GM19043 (cell line): ENCODE results near the gene BLMH.
"Not testable (repeated sequence)": the region's sequence is repeated elsewhere in the genome, so short reads cannot be mapped to it uniquely, and the experiment has no call there.

Experiments
- ATAC-seq: cut with Tn5 transposase; IDR thresholded peaks from one replicate; pipeline ENCODE4 v1.9.1; 2021; ENCODE audit warnings: low read depth; ENCODE audit not compliant: unreplicated experiment

BLMH gene

DNA sequence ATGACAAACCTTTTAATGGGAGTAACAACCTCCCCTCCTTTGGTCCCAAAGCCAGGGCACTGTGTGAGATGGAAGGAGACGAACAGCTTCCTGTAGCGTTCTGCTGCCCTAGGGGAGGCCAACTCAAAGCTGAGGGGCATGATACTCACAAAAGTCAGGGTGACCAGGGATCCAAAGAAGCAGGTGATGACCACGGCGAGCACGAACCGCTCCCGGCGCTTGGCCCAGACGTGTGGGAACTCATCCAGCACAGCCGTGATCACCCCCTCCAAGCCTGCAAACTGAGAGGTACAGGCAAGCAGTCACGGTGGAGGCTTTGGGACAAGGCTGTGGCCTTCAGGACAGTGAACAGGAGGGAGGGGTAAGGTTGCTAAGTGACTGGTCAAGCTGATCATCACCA lies 81.4 kb downstream of the BLMH start:
- no peak for ATAC-seq

DNA sequence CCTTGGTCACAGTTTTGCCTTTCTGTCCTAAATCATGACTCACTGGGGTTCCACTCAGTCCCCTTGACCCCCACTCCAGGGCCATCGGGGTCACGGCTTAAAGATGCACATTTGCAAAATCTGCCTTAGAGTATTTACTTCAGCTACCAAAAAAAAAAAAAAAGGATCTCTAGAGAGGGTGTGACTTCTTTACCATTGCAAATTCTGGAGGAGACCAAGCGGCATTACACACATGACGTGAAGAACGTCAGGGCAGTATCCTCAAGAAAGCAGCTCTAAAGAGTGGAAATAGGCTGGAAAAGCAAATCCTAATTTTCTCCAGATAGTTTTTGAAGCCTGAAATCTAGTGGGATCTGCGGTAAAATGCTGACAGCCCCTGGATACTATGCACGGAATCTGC lies 81.8 kb downstream of the BLMH start:
- ATAC-seq, result no peak

DNA sequence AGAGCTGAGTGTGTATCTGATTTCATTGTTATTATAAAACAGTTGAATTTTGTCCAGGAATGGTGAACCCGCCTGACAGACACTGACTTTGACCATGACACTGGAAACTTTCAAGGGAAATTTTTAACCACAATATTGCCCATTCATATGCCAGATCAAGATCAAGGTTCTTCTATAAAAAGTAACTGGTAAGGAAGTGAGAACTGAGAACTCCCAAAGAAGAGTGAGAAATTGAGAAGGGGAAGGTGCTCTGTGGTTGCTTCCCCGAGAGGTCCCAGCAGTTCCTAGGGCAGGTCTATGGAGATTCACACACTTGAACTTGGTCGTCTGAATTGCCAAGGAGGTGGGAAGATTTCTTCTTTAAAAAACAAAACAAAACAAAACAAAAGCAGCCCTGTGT lies 83.5 kb downstream of the BLMH start:
- no peak for ATAC-seq

DNA sequence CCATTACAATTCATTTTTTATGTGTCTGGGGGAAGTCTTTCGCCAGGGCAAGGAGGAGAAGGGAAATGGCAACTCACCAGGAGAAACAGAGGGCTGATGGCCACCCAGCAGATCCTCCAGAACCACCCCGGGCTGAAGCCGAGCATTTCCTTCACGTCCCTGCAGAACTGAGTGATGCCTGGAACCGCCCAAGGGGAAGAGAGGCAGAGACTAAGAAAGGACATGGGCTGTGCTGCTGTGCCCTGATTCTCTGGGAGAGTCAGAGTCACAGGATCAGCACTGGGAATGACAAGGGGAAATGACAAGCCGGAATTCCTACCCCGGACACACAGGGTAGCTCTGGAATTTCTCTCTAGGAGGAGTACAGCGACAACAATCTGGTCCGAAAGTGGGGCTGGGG lies 84.1 kb downstream of the BLMH start:
- ATAC-seq, result no peak

DNA sequence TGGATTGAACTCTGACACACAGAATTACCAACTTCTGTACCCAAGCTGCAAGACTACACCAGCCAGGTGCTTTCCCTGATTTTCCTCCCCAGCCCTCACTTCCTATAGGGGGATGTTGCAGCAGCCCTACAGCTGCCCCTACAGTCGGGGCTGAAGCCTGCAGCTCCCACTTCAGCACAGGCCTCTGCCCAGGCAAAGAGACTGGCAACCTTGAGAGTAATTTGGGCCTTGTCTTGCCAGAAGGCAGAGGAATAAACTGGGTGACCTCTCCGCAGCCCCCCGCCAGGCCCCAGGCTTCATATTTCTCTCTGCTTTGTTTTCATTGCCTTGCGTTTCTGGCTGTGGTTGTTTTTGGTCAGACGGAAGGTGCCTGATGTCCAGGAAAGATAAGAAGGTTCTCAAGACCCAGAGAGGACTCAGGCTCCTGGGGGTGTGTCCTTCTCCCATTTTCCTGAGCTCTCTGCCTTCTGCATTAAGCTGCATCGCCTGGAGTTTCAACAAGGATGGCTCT lies 88.2 kb downstream of the BLMH start:
- no peak for ATAC-seq

DNA sequence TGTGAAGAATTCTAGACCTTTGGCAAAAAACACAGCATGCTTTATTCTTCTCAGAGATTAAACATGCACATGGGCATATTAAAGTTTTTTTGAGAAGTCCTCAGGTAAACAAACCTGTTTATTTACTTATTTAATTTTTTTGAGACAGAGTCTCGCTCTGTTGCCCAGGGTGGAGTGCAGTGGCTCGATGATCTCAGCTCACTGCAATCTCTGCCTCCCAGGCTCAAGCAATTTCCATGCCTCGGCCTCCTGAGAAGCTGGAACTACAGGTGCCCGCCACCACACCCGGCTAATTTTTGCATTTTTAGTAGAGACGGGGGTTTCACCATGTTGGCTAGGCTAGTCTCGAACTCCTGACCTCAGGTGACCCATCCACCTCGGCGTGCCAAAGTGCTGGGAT lies 91.1 kb downstream of the BLMH start:
- not testable (repeated sequence) for ATAC-seq

DNA sequence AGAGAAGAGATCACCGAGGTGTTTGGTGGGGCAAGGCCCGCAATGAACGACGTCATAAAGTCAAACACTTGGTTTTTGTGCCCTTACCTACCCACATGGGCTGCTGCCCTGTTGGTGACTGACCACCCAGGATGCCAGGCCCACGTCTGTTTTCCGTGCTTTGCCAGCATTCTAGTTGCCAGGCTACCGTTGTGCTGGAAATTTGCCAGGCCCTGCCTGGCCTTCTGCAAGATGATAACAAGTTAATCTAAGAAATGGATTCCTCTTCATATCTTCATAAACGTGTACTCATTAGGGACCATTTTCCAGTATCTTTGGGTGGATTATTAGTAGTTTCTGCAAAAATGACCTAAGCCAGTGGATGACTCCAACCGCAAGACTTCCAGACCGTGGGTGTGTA lies 91.6 kb downstream of the BLMH start:
- no peak for ATAC-seq

DNA sequence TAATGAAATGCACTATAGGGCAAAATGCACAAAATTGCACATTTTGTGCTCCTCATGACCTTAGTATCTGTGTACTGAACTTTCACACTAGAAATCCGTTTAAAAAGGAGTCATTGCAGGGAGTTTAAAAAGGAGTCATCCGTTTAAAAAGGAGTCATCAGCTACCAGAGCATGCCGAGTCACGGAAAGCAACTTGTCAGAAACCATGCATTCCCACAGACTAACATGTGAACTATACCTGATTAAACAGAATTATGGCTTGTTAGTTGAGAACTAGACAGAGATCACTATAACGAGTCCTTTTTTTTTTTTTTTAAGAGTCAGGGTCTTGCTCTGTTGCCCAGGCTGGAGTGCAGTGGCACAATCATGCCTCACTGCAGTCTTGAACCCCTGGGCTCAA lies 92.1 kb downstream of the BLMH start:
- no peak for ATAC-seq
